HG02623 (cell line): ENCODE results near the gene WDR36.

ENCODE experiments used
- ATAC-seq: cut with Tn5 transposase; IDR thresholded peaks from one replicate; pipeline ENCODE4 v1.9.1; 2021; ENCODE audit warnings: moderate library complexity; ENCODE audit not compliant: unreplicated experiment

The WDR36 gene

GRCh38 chr5:111099058-111099778, 7.1 kb downstream of the WDR36 start:
- no peak for ATAC-seq

- no peak for ATAC-seq
Measured at GRCh38 chr5:111106320-111106948, 14.3 kb downstream of the WDR36 start.

GRCh38 chr5:111107371-111107770, 15.2 kb downstream of the WDR36 start:
- no peak for ATAC-seq

GRCh38 chr5:111111956-111112355, 19.8 kb downstream of the WDR36 start:
- no peak for ATAC-seq

- no peak for ATAC-seq
Measured at GRCh38 chr5:111113678-111114077, 21.5 kb downstream of the WDR36 start.

GRCh38 chr5:111115229-111115628, 23.1 kb downstream of the WDR36 start:
- no peak for ATAC-seq

- no peak for ATAC-seq
Measured at GRCh38 chr5:111116550-111116949, 24.4 kb downstream of the WDR36 start.

- no peak for ATAC-seq
Measured at GRCh38 chr5:111117136-111117535, 25.0 kb downstream of the WDR36 start.

- no peak for ATAC-seq
Measured at GRCh38 chr5:111119221-111119620, 27.1 kb downstream of the WDR36 start.

GRCh38 chr5:111119856-111120255, 27.7 kb downstream of the WDR36 start:
- no peak for ATAC-seq

- ATAC-seq = no peak
Measured at GRCh38 chr5:111120911-111121310, 28.8 kb downstream of the WDR36 start.

GRCh38 chr5:111121926-111122325, 29.8 kb downstream of the WDR36 start:
- ATAC-seq = no peak

- peak; percentile 51 for ATAC-seq
Measured at GRCh38 chr5:111122398-111122797, 30.2 kb downstream of the WDR36 start.

- no peak for ATAC-seq
Measured at GRCh38 chr5:111124793-111125192, 32.6 kb downstream of the WDR36 start.

- ATAC-seq = no peak
Measured at GRCh38 chr5:111126896-111127295, 34.7 kb downstream of the WDR36 start.

- no peak for ATAC-seq
Measured at GRCh38 chr5:111127453-111128195, 35.5 kb downstream of the WDR36 start.

- no peak for ATAC-seq
Measured at GRCh38 chr5:111129938-111130337, 37.8 kb downstream of the WDR36 start.

- ATAC-seq = no peak
Measured at GRCh38 chr5:111131356-111131755, 39.2 kb downstream of the WDR36 start.

- ATAC-seq = no peak
Measured at GRCh38 chr5:111132076-111132475, 39.9 kb downstream of the WDR36 start.

GRCh38 chr5:111132731-111133435, 40.7 kb downstream of the WDR36 start:
- ATAC-seq = no peak

- ATAC-seq = no peak
Measured at GRCh38 chr5:111133436-111133751, 41.2 kb downstream of the WDR36 start.

GRCh38 chr5:111134087-111134486, 41.9 kb downstream of the WDR36 start:
- no peak for ATAC-seq
